ENCODE results near the gene TMX4. TPM values are rescaled to one million over a fixed set of nuclear protein-coding genes. Genes with fewer than 3 reads are reported as not detected.

Gene TMX4
- total and polyA plus RNA-seq, 2 experiments from 2014 or later, result 2.5 to 7.5 TPM

DNA sequence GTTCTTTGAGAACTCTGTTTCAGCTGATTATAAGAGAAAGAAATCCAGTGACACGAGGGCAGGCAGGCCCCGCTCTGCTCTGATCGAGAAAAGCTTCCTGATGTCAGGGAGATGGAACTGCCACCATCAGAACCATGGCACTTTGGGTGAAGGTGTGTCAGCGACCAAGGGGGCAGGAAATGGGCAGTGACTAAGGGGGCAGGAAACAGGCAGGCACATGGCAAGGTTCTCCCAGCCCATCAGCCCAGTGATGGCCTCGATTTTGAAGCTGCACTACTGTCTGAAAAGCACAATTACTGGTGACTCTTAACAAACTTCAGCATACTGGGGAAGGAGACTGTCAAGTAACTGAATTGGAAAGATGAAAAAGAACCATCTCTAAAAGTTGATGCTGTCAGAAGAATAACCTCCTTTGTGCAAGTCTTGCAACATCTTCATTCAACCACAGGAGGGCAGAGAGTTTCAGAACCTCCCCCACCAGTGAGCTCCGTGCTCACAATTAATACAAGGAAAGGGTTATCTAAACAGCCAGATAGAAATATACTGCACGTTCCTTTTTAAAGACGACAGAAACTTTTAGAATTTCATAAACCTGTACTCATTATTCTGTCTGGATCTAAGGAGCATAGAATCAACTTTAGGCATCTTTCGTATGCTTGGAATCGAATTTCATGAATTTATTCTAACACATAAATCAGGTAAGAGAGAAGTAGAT, 39.1 kb downstream of the TMX4 start:
- H3F3A ChIP-seq (replicated peaks; ENCODE audit: low read depth), result no peaks in the 10 kb centered on the region
- peaks cover 23% of the 10 kb centered on the region for H3K4me1 Mint-ChIP-seq
- H3K4me3 ChIP-seq, result no peak overlapping the region
- no peaks in the 10 kb centered on the region for H4K20me1 ChIP-seq (replicated peaks; ENCODE audit: insufficient read depth)
- ATAC-seq, result peak; percentile 39; the same call in 2 of the 3 replicates
- no peaks in the 10 kb centered on the region for H3K27me3 ChIP-seq (ENCODE audit: insufficient read depth)
- no peaks in the 10 kb centered on the region for H3K79me2 ChIP-seq (replicated peaks; ENCODE audit: insufficient read depth)
- peaks cover 6% of the 10 kb centered on the region; the same call in 1 of the 2 replicates for H3K4me1 ChIP-seq (ENCODE audit: insufficient read depth)
- H3K27ac Mint-ChIP-seq, result no peak overlapping the region
- no peak overlapping the region for H3K27ac ChIP-seq (ENCODE audit: low read depth)
- TF ChIP-seq ZNF331 (CRISPR knock-in tag; IDR thresholded peaks at IDR 0.05; ENCODE audit: low read depth) (no peak), ZNF114 (CRISPR knock-in tag; IDR thresholded peaks at IDR 0.05) (no peak)
- TF ChIP-seq, protein P1, sequence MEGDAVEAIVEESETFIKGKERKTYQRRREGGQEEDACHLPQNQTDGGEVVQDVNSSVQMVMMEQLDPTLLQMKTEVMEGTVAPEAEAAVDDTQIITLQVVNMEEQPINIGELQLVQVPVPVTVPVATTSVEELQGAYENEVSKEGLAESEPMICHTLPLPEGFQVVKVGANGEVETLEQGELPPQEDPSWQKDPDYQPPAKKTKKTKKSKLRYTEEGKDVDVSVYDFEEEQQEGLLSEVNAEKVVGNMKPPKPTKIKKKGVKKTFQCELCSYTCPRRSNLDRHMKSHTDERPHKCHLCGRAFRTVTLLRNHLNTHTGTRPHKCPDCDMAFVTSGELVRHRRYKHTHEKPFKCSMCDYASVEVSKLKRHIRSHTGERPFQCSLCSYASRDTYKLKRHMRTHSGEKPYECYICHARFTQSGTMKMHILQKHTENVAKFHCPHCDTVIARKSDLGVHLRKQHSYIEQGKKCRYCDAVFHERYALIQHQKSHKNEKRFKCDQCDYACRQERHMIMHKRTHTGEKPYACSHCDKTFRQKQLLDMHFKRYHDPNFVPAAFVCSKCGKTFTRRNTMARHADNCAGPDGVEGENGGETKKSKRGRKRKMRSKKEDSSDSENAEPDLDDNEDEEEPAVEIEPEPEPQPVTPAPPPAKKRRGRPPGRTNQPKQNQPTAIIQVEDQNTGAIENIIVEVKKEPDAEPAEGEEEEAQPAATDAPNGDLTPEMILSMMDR (conservative IDR thresholded peaks at IDR 0.05; ENCODE audit: low read depth in 2 of 2), result peak; percentile 57 to 65
- H3K27me3 Mint-ChIP-seq (ENCODE audit: insufficient read depth, low read depth, poor library complexity), result no peaks in the 10 kb centered on the region
- no peak overlapping the region for H3K4me3 Mint-ChIP-seq
- H3K4me2 ChIP-seq, result no peak overlapping the region
- H3K9me2 ChIP-seq (ENCODE audit: insufficient read depth), result no peaks in the 10 kb centered on the region
- H3K9me3 Mint-ChIP-seq, result no peaks in the 10 kb centered on the region
- H3K36me3 Mint-ChIP-seq (ENCODE audit: low read depth), result no peaks in the 10 kb centered on the region
- peak; percentile 51 for DNase-seq (ENCODE audit: low spot score)
- no peaks in the 10 kb centered on the region for H3K36me3 ChIP-seq (ENCODE audit: insufficient read depth)
- no peak overlapping the region for H2AFZ ChIP-seq

DNA sequence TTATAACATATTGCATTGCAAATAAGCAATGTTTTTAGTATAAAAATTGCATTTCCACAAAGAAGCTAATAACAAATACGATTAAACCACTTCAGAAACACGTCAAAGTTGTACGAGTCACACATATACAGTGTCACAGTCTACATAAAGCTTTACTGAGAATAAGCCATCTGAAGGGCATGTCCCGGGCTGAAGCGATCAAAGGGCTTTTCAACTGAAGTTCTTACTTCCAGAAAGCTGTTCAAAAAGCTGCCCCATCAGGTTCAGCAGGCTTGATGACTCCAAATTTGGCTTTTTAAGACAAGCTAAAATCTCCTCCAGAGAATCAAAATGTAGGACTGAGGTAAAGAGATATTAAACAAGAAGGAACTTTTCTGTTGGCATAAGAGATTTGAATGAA, 41.9 kb downstream of the TMX4 start:
- ATAC-seq (no peak), DNase-seq (ENCODE audit: low spot score) (no peak)
- H3K27ac ChIP-seq (ENCODE audit: low read depth), result no peak overlapping the region
- no peaks in the 10 kb centered on the region for H3K79me2 ChIP-seq (replicated peaks; ENCODE audit: insufficient read depth)
- H3K4me1 Mint-ChIP-seq, result peaks cover 9% of the 10 kb centered on the region; the same call in 2 of the 3 replicates
- no peak overlapping the region for H3K4me3 ChIP-seq
- H3K36me3 Mint-ChIP-seq (ENCODE audit: low read depth), result no peaks in the 10 kb centered on the region
- no peak overlapping the region for H3K4me3 Mint-ChIP-seq
- H3K4me2 ChIP-seq, result no peak overlapping the region
- no peaks in the 10 kb centered on the region for H3K27me3 ChIP-seq (ENCODE audit: insufficient read depth)
- no peaks in the 10 kb centered on the region for H4K20me1 ChIP-seq (replicated peaks; ENCODE audit: insufficient read depth)
- H3K9me2 ChIP-seq (ENCODE audit: insufficient read depth), result peaks cover 12% of the 10 kb centered on the region; the same call in 1 of the 2 replicates
- no peaks in the 10 kb centered on the region for H3K9me3 Mint-ChIP-seq
- H3K36me3 ChIP-seq (ENCODE audit: insufficient read depth), result no peaks in the 10 kb centered on the region
- no peaks in the 10 kb centered on the region for H3K27me3 Mint-ChIP-seq (ENCODE audit: insufficient read depth, low read depth, poor library complexity)
- no peaks in the 10 kb centered on the region for H3K4me1 ChIP-seq (ENCODE audit: insufficient read depth)
- no peak overlapping the region for H3K27ac Mint-ChIP-seq
- H2AFZ ChIP-seq, result no peak overlapping the region
- no peaks in the 10 kb centered on the region for H3F3A ChIP-seq (replicated peaks; ENCODE audit: low read depth)
- TF ChIP-seq ZNF114 (CRISPR knock-in tag; IDR thresholded peaks at IDR 0.05), result no peak
- TF ChIP-seq, protein P2, sequence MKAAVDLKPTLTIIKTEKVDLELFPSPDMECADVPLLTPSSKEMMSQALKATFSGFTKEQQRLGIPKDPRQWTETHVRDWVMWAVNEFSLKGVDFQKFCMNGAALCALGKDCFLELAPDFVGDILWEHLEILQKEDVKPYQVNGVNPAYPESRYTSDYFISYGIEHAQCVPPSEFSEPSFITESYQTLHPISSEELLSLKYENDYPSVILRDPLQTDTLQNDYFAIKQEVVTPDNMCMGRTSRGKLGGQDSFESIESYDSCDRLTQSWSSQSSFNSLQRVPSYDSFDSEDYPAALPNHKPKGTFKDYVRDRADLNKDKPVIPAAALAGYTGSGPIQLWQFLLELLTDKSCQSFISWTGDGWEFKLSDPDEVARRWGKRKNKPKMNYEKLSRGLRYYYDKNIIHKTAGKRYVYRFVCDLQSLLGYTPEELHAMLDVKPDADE (IDR thresholded peaks at IDR 0.05), result no peak
- TF ChIP-seq, protein P1 (conservative IDR thresholded peaks at IDR 0.05; ENCODE audit: low read depth in 2 of 2), result no peak
- no peak for TF ChIP-seq CREB1 (CRISPR knock-in tag; IDR thresholded peaks at IDR 0.05; ENCODE audit: low read depth)
- TF ChIP-seq ZNF331 (CRISPR knock-in tag; IDR thresholded peaks at IDR 0.05; ENCODE audit: low read depth), result no peak
- no peak for TF ChIP-seq EZH2phosphoT487 (IDR thresholded peaks at IDR 0.05; ENCODE audit: unreplicated experiment)
- TF ChIP-seq POLR2AphosphoS5 (IDR thresholded peaks at IDR 0.05; ENCODE audit: low read depth), result no peak
- TF ChIP-seq EZH2 (IDR thresholded peaks at IDR 0.05; ENCODE audit: low read depth, unreplicated experiment), result no peak
- TF ChIP-seq JUNB (IDR thresholded peaks at IDR 0.05; ENCODE audit: unreplicated experiment), result no peak
- TF ChIP-seq, protein P3, sequence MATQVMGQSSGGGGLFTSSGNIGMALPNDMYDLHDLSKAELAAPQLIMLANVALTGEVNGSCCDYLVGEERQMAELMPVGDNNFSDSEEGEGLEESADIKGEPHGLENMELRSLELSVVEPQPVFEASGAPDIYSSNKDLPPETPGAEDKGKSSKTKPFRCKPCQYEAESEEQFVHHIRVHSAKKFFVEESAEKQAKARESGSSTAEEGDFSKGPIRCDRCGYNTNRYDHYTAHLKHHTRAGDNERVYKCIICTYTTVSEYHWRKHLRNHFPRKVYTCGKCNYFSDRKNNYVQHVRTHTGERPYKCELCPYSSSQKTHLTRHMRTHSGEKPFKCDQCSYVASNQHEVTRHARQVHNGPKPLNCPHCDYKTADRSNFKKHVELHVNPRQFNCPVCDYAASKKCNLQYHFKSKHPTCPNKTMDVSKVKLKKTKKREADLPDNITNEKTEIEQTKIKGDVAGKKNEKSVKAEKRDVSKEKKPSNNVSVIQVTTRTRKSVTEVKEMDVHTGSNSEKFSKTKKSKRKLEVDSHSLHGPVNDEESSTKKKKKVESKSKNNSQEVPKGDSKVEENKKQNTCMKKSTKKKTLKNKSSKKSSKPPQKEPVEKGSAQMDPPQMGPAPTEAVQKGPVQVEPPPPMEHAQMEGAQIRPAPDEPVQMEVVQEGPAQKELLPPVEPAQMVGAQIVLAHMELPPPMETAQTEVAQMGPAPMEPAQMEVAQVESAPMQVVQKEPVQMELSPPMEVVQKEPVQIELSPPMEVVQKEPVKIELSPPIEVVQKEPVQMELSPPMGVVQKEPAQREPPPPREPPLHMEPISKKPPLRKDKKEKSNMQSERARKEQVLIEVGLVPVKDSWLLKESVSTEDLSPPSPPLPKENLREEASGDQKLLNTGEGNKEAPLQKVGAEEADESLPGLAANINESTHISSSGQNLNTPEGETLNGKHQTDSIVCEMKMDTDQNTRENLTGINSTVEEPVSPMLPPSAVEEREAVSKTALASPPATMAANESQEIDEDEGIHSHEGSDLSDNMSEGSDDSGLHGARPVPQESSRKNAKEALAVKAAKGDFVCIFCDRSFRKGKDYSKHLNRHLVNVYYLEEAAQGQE (IDR thresholded peaks at IDR 0.05; ENCODE audit: unreplicated experiment), result no peak
- no peak for TF ChIP-seq NANOG (IDR thresholded peaks at IDR 0.05; ENCODE audit: borderline replicate concordance)

Measured in GM23338 (cell line).